ENCODE measurements around the gene CPN1.
A peak's percentile ranks its signal among the peaks of the same experiment; 100 is the strongest.

The CPN1 gene

GRCh38 chr10:99999319-100000108, 82.2 kb downstream of the CPN1 start:
- Histone ChIP-seq H2AK5ac (ENCODE audit: low read length, severe bottlenecking) (no peak overlapping the region), H2BK15ac (ENCODE audit: low read depth, poor library complexity, severe bottlenecking) (no peak overlapping the region), H3K4me1 (ENCODE audit: control insufficient read depth, insufficient read depth, low read depth, low read length) (peaks cover 12% of the 10 kb centered on the region), H3K36me3 (ENCODE audit: control insufficient read depth in 1 of 2, insufficient read depth in 2 of 2, low read depth in 1 of 2, low read length in 2 of 2) (peaks cover 6 to 36% of the 10 kb centered on the region in 2 experiments), H4K8ac (ENCODE audit: low read length) (peak overlapping the region; percentile 24), H3K9me3 (ENCODE audit: control insufficient read depth, low read length) (no peaks in the 10 kb centered on the region), H3K27ac (ENCODE audit: low read length, poor library complexity, severe bottlenecking) (no peak overlapping the region), H3K4me2 (ENCODE audit: low read length, poor library complexity, severe bottlenecking) (no peak overlapping the region), H3K79me1 (replicated peaks; ENCODE audit: low read length, poor library complexity, severe bottlenecking) (no peaks in the 10 kb centered on the region), H3K4ac (ENCODE audit: low read depth in 1 of 2, low read length in 2 of 2) (no peak overlapping the region), H2BK12ac (ENCODE audit: low read length in 2 of 2) (no peak overlapping the region), H3K14ac (ENCODE audit: low read length in 2 of 2) (no peak overlapping the region), H3K4me3 (ENCODE audit: insufficient read depth in 1 of 2, low read depth in 1 of 2, low read length in 2 of 2) (no peak overlapping the region), H3K23ac (ENCODE audit: low read length in 2 of 2) (no peak overlapping the region), H3K27me3 (ENCODE audit: control insufficient read depth in 1 of 2, insufficient read depth in 1 of 2, low read length in 2 of 2) (no peaks in the 10 kb centered on the region), H3K9ac (ENCODE audit: low read length) (no peak overlapping the region), H2BK5ac (ENCODE audit: low read depth, low read length, poor library complexity, severe bottlenecking) (no peak overlapping the region), H4K91ac (ENCODE audit: low read length) (no peak overlapping the region), H3K18ac (ENCODE audit: low read depth in 1 of 2, low read length in 2 of 2) (no peak overlapping the region), H2BK120ac (ENCODE audit: low read depth, low read length) (no peak overlapping the region), H2AFZ (ENCODE audit: low read depth, low read length) (no peak overlapping the region)
- WGBS, result 67% methylated on average over 5 of the region's 8 CpGs
- DNase-seq, result no peak

GRCh38 chr10:99998889-99999288, 82.8 kb downstream of the CPN1 start:
- Histone ChIP-seq H3K36me3 (ENCODE audit: control insufficient read depth in 1 of 2, insufficient read depth in 2 of 2, low read depth in 1 of 2, low read length in 2 of 2) (peaks cover 6 to 36% of the 10 kb centered on the region in 2 experiments), H3K23ac (ENCODE audit: low read length in 2 of 2) (no peak overlapping the region), H4K91ac (ENCODE audit: low read length) (no peak overlapping the region), H4K8ac (ENCODE audit: low read length) (no peak overlapping the region), H3K27me3 (ENCODE audit: control insufficient read depth in 1 of 2, insufficient read depth in 1 of 2, low read length in 2 of 2) (no peaks in the 10 kb centered on the region), H3K4me1 (ENCODE audit: control insufficient read depth, insufficient read depth, low read depth, low read length) (peaks cover 14% of the 10 kb centered on the region), H3K4me3 (ENCODE audit: insufficient read depth in 1 of 2, low read depth in 1 of 2, low read length in 2 of 2) (no peak overlapping the region), H2AFZ (ENCODE audit: low read depth, low read length) (no peak overlapping the region), H3K9ac (ENCODE audit: low read length) (no peak overlapping the region), H2AK5ac (ENCODE audit: low read length, severe bottlenecking) (peak overlapping the region; percentile 85), H3K18ac (ENCODE audit: low read depth in 1 of 2, low read length in 2 of 2) (peak overlapping the region in 1 of 2 experiments; percentile 84), H2BK15ac (ENCODE audit: low read depth, poor library complexity, severe bottlenecking) (no peak overlapping the region), H2BK5ac (ENCODE audit: low read depth, low read length, poor library complexity, severe bottlenecking) (no peak overlapping the region), H3K4me2 (ENCODE audit: low read length, poor library complexity, severe bottlenecking) (no peak overlapping the region), H3K27ac (ENCODE audit: low read length, poor library complexity, severe bottlenecking) (no peak overlapping the region), H3K79me1 (replicated peaks; ENCODE audit: low read length, poor library complexity, severe bottlenecking) (no peaks in the 10 kb centered on the region), H3K14ac (ENCODE audit: low read length in 2 of 2) (no peak overlapping the region), H2BK12ac (ENCODE audit: low read length in 2 of 2) (peak overlapping the region; percentile 18 to 77), H3K4ac (ENCODE audit: low read depth in 1 of 2, low read length in 2 of 2) (no peak overlapping the region), H2BK120ac (ENCODE audit: low read depth, low read length) (no peak overlapping the region), H3K9me3 (ENCODE audit: control insufficient read depth, low read length) (no peaks in the 10 kb centered on the region)
- no peak for DNase-seq
- 64% methylated on average over 5 of the region's 6 CpGs for WGBS

GRCh38 chr10:99996671-99997648, 84.7 kb downstream of the CPN1 start:
- Histone ChIP-seq H2AFZ (ENCODE audit: low read depth, low read length) (no peak overlapping the region), H3K23ac (ENCODE audit: low read length in 2 of 2) (no peak overlapping the region), H2BK12ac (ENCODE audit: low read length in 2 of 2) (no peak overlapping the region), H2BK5ac (ENCODE audit: low read depth, low read length, poor library complexity, severe bottlenecking) (no peak overlapping the region), H4K8ac (ENCODE audit: low read length) (no peak overlapping the region), H3K4ac (ENCODE audit: low read depth in 1 of 2, low read length in 2 of 2) (no peak overlapping the region), H3K4me2 (ENCODE audit: low read length, poor library complexity, severe bottlenecking) (peak overlapping the region; percentile 18), H3K79me1 (replicated peaks; ENCODE audit: low read length, poor library complexity, severe bottlenecking) (no peaks in the 10 kb centered on the region), H4K91ac (ENCODE audit: low read length) (no peak overlapping the region), H3K4me3 (ENCODE audit: insufficient read depth in 1 of 2, low read depth in 1 of 2, low read length in 2 of 2) (peak overlapping the region in 1 of 2 experiments; percentile 61), H3K18ac (ENCODE audit: low read depth in 1 of 2, low read length in 2 of 2) (peak overlapping the region in 1 of 2 experiments; percentile 30), H3K36me3 (ENCODE audit: control insufficient read depth in 1 of 2, insufficient read depth in 2 of 2, low read depth in 1 of 2, low read length in 2 of 2) (peaks cover 6 to 43% of the 10 kb centered on the region in 2 experiments), H3K14ac (ENCODE audit: low read length in 2 of 2) (no peak overlapping the region), H3K9ac (ENCODE audit: low read length) (peak overlapping the region; percentile 75), H3K9me3 (ENCODE audit: control insufficient read depth, low read length) (no peaks in the 10 kb centered on the region), H3K4me1 (ENCODE audit: control insufficient read depth, insufficient read depth, low read depth, low read length) (peaks cover 14% of the 10 kb centered on the region), H3K27ac (ENCODE audit: low read length, poor library complexity, severe bottlenecking) (peak overlapping the region; percentile 41), H2BK120ac (ENCODE audit: low read depth, low read length) (no peak overlapping the region), H3K27me3 (ENCODE audit: control insufficient read depth in 1 of 2, insufficient read depth in 1 of 2, low read length in 2 of 2) (no peaks in the 10 kb centered on the region), H2BK15ac (ENCODE audit: low read depth, poor library complexity, severe bottlenecking) (no peak overlapping the region), H2AK5ac (ENCODE audit: low read length, severe bottlenecking) (no peak overlapping the region)
- 21% methylated on average over 3 of the region's 4 CpGs for WGBS
- peak; percentile 77 for DNase-seq

- Histone ChIP-seq H2AFZ (ENCODE audit: low read depth, low read length) (no peak overlapping the region), H3K9me3 (ENCODE audit: control insufficient read depth, low read length) (no peaks in the 10 kb centered on the region), H3K9ac (ENCODE audit: low read length) (no peak overlapping the region), H3K4ac (ENCODE audit: low read depth in 1 of 2, low read length in 2 of 2) (no peak overlapping the region), H2BK5ac (ENCODE audit: low read depth, low read length, poor library complexity, severe bottlenecking) (no peak overlapping the region), H3K23ac (ENCODE audit: low read length in 2 of 2) (no peak overlapping the region), H4K8ac (ENCODE audit: low read length) (no peak overlapping the region), H3K4me1 (ENCODE audit: control insufficient read depth, insufficient read depth, low read depth, low read length) (peaks cover 12% of the 10 kb centered on the region), H3K27me3 (ENCODE audit: control insufficient read depth in 1 of 2, insufficient read depth in 1 of 2, low read length in 2 of 2) (no peaks in the 10 kb centered on the region), H3K27ac (ENCODE audit: low read length, poor library complexity, severe bottlenecking) (no peak overlapping the region), H3K79me1 (replicated peaks; ENCODE audit: low read length, poor library complexity, severe bottlenecking) (no peaks in the 10 kb centered on the region), H3K4me3 (ENCODE audit: insufficient read depth in 1 of 2, low read depth in 1 of 2, low read length in 2 of 2) (no peak overlapping the region), H3K4me2 (ENCODE audit: low read length, poor library complexity, severe bottlenecking) (no peak overlapping the region), H3K14ac (ENCODE audit: low read length in 2 of 2) (no peak overlapping the region), H4K91ac (ENCODE audit: low read length) (no peak overlapping the region), H2BK120ac (ENCODE audit: low read depth, low read length) (no peak overlapping the region), H2BK15ac (ENCODE audit: low read depth, poor library complexity, severe bottlenecking) (no peak overlapping the region), H3K36me3 (ENCODE audit: control insufficient read depth in 1 of 2, insufficient read depth in 2 of 2, low read depth in 1 of 2, low read length in 2 of 2) (peaks cover 3 to 41% of the 10 kb centered on the region in 2 experiments), H3K18ac (ENCODE audit: low read depth in 1 of 2, low read length in 2 of 2) (no peak overlapping the region), H2BK12ac (ENCODE audit: low read length in 2 of 2) (peak overlapping the region in 1 of 2 experiments; percentile 65), H2AK5ac (ENCODE audit: low read length, severe bottlenecking) (no peak overlapping the region)
- WGBS, result 56% methylated on average over 2 of the region's 3 CpGs
- no peak for DNase-seq
Measured at GRCh38 chr10:99995713-99996112, 86.0 kb downstream of the CPN1 start.
